Measurements from ENCODE around the gene PDCD1LG2.
A peak's percentile ranks its signal among the peaks of the same experiment; 100 is the strongest.
"Not testable (repeated sequence)": the region's sequence is repeated elsewhere in the genome, so short reads cannot be mapped to it uniquely, and the experiment has no call there.

The PDCD1LG2 gene

DNA sequence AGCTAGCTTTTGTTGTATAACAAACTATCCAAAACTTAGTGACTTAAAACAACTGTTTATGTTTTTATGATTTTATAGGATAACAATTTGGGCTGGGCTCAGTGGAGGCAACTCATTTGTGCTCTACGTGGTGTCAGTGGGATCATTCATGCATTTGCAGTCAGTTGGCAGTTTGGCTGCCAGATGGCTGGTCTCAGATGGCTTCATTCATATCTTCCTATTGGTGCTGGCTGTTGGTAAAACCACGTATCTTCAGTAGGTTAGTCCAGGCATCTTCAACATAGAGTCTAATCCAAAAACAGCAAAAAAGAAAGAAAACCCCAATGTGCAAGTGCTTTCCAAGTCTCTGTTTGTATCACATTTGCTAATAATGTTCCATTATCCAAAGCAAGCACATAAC, 66.9 kb downstream of the PDCD1LG2 start:
- no peak overlapping the region for H3K4me3 ChIP-seq (ENCODE audit: low read length)
- no peak for DNase-seq (ENCODE audit: low read depth)
- TF ChIP-seq, protein P1, sequence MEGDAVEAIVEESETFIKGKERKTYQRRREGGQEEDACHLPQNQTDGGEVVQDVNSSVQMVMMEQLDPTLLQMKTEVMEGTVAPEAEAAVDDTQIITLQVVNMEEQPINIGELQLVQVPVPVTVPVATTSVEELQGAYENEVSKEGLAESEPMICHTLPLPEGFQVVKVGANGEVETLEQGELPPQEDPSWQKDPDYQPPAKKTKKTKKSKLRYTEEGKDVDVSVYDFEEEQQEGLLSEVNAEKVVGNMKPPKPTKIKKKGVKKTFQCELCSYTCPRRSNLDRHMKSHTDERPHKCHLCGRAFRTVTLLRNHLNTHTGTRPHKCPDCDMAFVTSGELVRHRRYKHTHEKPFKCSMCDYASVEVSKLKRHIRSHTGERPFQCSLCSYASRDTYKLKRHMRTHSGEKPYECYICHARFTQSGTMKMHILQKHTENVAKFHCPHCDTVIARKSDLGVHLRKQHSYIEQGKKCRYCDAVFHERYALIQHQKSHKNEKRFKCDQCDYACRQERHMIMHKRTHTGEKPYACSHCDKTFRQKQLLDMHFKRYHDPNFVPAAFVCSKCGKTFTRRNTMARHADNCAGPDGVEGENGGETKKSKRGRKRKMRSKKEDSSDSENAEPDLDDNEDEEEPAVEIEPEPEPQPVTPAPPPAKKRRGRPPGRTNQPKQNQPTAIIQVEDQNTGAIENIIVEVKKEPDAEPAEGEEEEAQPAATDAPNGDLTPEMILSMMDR (IDR thresholded peaks at IDR 0.05; ENCODE audit: insufficient read depth, low read depth, low read length, missing control alignments) = no peak

DNA sequence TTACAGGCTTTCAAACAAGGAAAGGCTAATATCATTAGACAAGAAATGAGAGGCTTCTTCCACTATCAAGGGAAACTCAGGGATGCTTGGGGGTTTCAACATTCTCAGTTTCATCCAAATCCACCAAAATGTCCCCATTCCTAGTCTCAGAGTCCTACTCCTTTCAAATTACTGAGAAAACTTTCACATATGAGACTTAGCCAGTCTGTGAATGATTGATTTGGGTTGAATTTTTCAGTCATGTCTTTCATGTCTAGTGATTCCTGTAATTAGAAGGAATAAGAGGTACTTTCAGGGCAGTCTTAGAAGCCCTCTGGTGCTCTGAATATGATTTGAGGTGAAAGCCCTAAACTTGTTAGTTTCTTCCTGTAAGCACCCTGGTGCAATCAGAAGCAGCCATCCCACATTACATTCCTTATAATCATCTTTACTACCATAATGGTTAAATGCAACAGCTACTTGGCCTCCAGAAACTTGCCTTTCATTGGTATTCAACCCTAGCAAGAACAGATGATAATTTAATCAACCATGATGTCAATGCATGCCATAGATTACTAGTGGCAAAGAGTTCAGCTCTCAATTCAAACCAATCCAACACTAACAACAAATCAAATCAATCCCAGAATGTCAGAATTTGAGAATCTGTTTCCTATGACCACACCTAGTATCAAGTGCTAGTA, 67.8 kb downstream of the PDCD1LG2 start:
- no peak overlapping the region for H3K4me3 ChIP-seq (ENCODE audit: low read length)
- DNase-seq (ENCODE audit: low read depth) = peak; percentile 20
- TF ChIP-seq, protein P1 (IDR thresholded peaks at IDR 0.05; ENCODE audit: insufficient read depth, low read depth, low read length, missing control alignments) = no peak

DNA sequence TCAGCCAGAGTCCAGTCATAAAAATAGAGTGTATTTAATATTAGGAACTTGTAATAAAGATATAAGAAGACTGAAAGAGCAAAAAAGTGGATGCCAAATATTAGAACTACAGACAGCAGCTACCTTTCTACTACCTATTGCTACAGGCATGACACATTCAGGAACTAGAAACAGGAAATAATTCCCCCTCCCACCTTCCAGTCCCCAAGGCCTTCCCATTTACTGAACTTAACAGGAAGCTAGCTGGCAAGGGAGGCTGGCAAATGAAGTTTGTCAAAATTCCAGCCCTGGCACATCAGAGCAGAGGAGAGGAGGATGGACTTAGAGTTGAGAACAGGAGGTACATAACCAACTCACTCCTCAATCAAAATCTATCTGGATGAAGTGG, 68.4 kb downstream of the PDCD1LG2 start:
- peak; percentile 73 for DNase-seq (ENCODE audit: low read depth)
- TF ChIP-seq, protein P1 (IDR thresholded peaks at IDR 0.05; ENCODE audit: insufficient read depth, low read depth, low read length, missing control alignments) = no peak
- no peak overlapping the region for H3K4me3 ChIP-seq (ENCODE audit: low read length)

DNA sequence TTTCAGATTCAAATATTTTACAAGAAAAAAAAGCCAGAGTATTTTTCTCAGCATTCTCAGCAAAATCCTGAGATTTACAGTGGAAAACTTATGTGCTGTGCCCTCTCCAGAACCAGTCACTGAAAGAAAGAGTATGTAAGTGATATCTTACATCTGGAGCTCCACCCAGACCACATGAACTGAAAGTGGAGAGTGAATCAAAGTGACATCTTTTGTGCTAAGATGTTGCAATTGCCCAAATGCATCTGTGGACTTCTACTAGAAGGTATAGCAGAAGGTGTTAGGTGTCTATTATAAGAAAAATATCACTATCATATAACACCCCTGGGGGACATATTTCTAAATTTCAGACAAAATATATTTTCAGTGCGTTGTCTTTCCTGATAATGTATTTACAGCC, 69.5 kb downstream of the PDCD1LG2 start:
- H3K4me3 ChIP-seq (ENCODE audit: low read length) = no peak overlapping the region
- TF ChIP-seq, protein P1 (IDR thresholded peaks at IDR 0.05; ENCODE audit: insufficient read depth, low read depth, low read length, missing control alignments) = no peak
- DNase-seq (ENCODE audit: low read depth) = no peak

DNA sequence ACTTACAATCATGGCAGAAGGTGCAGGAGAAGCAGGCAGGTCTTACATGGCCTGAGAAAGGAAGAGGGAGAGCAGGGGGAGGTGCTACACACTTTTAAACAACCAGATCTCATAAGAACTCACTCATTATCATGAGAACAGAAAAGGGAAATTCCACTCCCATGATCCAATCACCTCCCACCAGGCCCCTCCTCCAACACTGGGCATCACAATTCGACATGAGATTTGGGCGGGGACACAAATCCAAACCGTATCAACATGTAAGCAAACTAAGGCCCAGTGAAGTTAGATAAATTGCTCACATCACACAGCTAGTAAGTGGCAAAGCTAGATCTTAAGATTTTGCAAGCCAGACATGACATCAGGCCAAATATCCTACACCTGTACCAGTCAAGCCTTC, 70.3 kb downstream of the PDCD1LG2 start:
- TF ChIP-seq, protein P1 (IDR thresholded peaks at IDR 0.05; ENCODE audit: insufficient read depth, low read depth, low read length, missing control alignments) = no peak
- no peak overlapping the region for H3K4me3 ChIP-seq (ENCODE audit: low read length)
- no peak for DNase-seq (ENCODE audit: low read depth)

DNA sequence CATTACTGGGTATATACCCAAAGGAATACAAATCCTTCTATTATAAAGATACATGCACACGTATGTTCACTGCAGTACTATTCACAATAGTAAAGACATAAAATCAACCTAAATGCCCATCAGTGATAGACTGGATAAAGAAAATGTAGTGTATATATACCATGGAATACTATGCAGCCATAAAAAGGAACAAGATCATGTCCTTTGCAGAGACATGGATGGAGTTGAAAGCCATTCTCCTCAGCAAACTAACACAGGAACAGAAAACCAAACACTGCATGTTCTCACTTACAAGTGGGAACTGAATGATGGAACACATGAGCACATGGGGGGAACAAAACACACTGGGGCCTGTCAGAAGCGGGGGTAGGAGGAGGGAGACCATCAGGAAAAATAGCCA, 71.4 kb downstream of the PDCD1LG2 start:
- H3K4me3 ChIP-seq (ENCODE audit: low read length); DNase-seq (ENCODE audit: low read depth): not testable (repeated sequence)

DNA sequence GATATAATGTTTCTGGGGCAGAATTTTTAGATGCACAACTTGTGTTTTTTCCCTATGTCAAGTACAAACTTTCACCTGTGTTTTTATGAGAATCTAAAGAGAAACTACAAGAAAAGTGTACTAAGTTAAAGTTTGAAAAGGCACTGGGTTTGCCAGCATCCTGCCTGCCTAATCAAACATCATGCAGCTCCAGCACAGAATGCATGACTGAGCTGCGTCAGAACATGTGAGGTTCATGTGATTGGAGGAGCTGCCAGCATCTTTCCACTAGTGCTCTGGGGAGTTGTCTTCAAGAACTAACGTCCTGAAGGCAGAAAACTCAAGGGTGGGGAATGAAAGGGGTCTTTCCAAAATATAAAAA, 72.5 kb downstream of the PDCD1LG2 start:
- H3K4me3 ChIP-seq (ENCODE audit: low read length) = no peak overlapping the region
- TF ChIP-seq, protein P1 (IDR thresholded peaks at IDR 0.05; ENCODE audit: insufficient read depth, low read depth, low read length, missing control alignments) = no peak
- DNase-seq (ENCODE audit: low read depth) = peak; percentile 56

All from epithelial cell of esophagus (primary cell).